ENCODE results near the gene ABCA9.

DNA sequence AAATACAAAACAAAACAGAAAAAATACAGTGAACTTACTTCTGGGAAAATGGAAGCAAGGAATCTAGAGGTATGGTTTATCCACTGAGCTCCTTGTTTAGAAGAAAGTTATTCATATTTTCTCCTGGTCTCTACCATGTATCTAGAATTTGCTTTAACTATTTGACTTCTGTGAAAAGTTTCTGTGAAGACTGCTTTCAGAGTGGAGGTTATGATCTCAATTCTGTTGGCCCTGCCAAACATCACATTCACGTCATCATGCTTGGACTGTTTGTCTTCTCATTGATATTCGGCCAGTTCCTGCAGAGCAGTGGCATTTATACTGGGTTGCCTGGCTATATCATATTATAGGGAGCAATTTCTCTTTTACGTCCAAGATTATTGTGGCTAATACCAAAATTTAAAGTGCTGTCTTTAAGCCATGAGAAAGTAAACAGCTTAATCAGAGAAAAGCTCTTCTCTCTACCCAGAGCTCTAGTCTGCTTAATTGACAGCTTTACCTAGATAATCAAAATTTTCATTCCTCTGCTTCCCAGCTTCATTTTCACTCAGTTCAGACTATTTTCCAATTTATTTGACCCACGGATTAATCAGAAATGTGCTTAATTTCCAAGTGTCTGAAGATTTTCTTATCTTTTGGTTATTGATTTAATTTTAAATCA lies 105.4 kb downstream of the ABCA9 start, which contains the start of gene ABCA8:
- TF ChIP-seq, protein P1, sequence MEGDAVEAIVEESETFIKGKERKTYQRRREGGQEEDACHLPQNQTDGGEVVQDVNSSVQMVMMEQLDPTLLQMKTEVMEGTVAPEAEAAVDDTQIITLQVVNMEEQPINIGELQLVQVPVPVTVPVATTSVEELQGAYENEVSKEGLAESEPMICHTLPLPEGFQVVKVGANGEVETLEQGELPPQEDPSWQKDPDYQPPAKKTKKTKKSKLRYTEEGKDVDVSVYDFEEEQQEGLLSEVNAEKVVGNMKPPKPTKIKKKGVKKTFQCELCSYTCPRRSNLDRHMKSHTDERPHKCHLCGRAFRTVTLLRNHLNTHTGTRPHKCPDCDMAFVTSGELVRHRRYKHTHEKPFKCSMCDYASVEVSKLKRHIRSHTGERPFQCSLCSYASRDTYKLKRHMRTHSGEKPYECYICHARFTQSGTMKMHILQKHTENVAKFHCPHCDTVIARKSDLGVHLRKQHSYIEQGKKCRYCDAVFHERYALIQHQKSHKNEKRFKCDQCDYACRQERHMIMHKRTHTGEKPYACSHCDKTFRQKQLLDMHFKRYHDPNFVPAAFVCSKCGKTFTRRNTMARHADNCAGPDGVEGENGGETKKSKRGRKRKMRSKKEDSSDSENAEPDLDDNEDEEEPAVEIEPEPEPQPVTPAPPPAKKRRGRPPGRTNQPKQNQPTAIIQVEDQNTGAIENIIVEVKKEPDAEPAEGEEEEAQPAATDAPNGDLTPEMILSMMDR (IDR thresholded peaks at IDR 0.05; ENCODE audit: insufficient read depth, low read length, poor library complexity, severe bottlenecking), result no peak
- no peak for TF ChIP-seq EZH2phosphoT487 (conservative IDR thresholded peaks at IDR 0.05; ENCODE audit: low read length)

All from SU-DHL-6 (cell line).